Measurements from ENCODE around the gene HMGB4. TPM values are rescaled to one million over a fixed set of nuclear protein-coding genes. Genes with fewer than 3 reads are reported as not detected.

The HMGB4 gene
- total RNA-seq, 1 donor = not detected

DNA sequence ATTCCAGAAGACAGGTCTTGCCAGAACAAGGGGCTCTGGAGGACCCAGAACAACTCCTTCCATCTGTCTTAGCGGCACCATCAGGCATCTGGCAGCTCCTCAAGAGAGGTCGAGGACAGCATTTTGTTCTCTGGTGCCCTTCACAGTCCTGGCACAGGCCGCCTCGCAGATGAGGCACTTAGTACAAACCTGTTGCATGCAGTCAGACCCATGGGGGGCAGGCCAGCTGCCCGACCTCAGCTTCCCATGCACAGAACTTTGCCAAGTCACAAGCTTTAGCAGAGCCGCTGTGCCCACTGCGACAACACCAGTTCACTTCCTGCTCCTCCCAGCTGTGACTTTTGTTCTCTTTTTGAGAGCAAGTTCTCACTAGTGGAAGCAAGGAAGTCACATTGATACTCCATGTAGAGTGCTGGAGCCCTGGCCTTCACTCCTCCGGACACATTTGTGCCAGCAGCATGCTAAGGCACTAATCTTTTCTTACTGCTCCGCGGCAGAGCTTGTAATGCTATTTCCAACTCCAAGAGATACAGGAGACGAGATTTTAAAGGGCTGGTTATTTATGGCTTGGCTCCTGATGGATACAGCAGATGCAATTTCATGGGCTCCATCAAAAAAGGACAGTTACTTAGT, 44.6 kb downstream of the HMGB4 start:
- TF ChIP-seq, protein P1, sequence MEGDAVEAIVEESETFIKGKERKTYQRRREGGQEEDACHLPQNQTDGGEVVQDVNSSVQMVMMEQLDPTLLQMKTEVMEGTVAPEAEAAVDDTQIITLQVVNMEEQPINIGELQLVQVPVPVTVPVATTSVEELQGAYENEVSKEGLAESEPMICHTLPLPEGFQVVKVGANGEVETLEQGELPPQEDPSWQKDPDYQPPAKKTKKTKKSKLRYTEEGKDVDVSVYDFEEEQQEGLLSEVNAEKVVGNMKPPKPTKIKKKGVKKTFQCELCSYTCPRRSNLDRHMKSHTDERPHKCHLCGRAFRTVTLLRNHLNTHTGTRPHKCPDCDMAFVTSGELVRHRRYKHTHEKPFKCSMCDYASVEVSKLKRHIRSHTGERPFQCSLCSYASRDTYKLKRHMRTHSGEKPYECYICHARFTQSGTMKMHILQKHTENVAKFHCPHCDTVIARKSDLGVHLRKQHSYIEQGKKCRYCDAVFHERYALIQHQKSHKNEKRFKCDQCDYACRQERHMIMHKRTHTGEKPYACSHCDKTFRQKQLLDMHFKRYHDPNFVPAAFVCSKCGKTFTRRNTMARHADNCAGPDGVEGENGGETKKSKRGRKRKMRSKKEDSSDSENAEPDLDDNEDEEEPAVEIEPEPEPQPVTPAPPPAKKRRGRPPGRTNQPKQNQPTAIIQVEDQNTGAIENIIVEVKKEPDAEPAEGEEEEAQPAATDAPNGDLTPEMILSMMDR (IDR thresholded peaks at IDR 0.05; ENCODE audit: insufficient read depth, low read length) = no peak
- DNase-seq (ENCODE audit: low read depth) = no peak
- H3K4me3 ChIP-seq (ENCODE audit: low read depth, low read length) = no peak overlapping the region

All from fibroblast of the aortic adventitia (primary cell).